Neural progenitor cell (in vitro differentiated cells): ENCODE data around the gene ZNF326.

Experiments used
- EZH2phosphoT487 ChIP-seq: fragments of 200-600 bp; sonication (generic); IDR thresholded peaks from 2 replicates; pipeline ENCODE4 v1.6.1; 2017; ENCODE audit warnings: antibody characterized with exemption
- TF ChIP-seq, protein P1 (sequence below): fragments of 200-600 bp; sonication (generic); IDR thresholded peaks from 2 replicates; pipeline ENCODE4 v1.5.1; 2017; ENCODE audit warnings: antibody characterized with exemption, mild to moderate bottlenecking

DNA sequence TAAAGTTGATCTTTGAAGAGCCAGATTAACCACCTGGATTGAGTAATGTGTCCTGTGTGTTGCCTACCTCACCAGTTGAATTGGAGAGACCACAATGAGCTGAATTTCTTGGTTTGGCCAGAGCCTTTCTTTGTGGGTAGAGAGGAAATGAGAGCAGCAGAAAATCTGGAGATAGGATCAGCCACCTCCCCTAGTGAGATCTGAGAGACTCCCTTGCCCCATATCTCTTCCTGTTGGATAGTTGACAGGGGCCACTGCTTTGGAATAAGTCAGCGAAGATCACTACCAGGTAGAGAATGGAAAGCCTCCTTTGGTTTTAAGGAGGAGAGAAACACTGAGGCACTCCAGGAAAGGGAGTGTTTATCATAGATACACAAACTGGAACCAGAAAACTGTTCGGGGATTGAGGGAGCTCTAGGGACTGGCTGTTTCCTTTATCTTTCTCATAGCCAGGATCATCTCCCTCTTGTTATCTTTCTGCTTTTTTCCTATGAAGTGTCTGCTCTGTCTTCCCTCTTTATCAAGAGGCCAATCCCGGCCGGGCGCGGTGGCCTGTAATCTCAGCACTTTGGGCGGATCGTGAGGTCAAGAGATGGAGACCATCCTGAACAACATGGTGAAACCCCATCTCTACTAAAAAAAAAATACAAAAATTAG is 21.3 kb upstream of the ZNF326 start:
- TF ChIP-seq, protein P1, sequence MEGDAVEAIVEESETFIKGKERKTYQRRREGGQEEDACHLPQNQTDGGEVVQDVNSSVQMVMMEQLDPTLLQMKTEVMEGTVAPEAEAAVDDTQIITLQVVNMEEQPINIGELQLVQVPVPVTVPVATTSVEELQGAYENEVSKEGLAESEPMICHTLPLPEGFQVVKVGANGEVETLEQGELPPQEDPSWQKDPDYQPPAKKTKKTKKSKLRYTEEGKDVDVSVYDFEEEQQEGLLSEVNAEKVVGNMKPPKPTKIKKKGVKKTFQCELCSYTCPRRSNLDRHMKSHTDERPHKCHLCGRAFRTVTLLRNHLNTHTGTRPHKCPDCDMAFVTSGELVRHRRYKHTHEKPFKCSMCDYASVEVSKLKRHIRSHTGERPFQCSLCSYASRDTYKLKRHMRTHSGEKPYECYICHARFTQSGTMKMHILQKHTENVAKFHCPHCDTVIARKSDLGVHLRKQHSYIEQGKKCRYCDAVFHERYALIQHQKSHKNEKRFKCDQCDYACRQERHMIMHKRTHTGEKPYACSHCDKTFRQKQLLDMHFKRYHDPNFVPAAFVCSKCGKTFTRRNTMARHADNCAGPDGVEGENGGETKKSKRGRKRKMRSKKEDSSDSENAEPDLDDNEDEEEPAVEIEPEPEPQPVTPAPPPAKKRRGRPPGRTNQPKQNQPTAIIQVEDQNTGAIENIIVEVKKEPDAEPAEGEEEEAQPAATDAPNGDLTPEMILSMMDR = no peak
- no peak for TF ChIP-seq EZH2phosphoT487
